IMR-90 (cell line): ENCODE measurements around the gene CYP4B1. TPM values are rescaled to one million over a fixed set of nuclear protein-coding genes. Genes with fewer than 3 reads are reported as not detected.
"Not testable (repeated sequence)": the region's sequence is repeated elsewhere in the genome, so short reads cannot be mapped to it uniquely, and the experiment has no call there.

Experiments used
- ATAC-seq: fragments of 200-7000 bp; cut with Tn5 transposase; 2 replicates; pipeline ENCODE4 v1.9.1; 2020; ENCODE audit warnings: low read depth, mild to moderate bottlenecking, moderate library complexity
- BruUV-seq: library from RNA; stranded (reverse); fragments of 400-500 nt; replicated peaks from 2 replicates; lab custom pipeline; 2021; lab: Mats Ljungman, UMichigan
- CTCF ChIA-PET: fragments of 300-600 bp; formaldehyde crosslinking; extraction: SDS; loops from one replicate; lab custom pipeline; 2021; ENCODE audit warnings: antibody characterized with exemption; lab: Yijun Ruan, JAX
- POLR2A ChIA-PET: fragments of 300-600 bp; sonication (Branson Sonifier 250); formaldehyde crosslinking; loops from one replicate; lab custom pipeline; 2022; ENCODE audit warnings: antibody characterized with exemption; ENCODE audit not compliant: unreplicated experiment; lab: Charles Lee
- DNase-seq: peaks from one replicate; pipeline ENCODE4 v3.0.0; 2013
- H2AFZ ChIP-seq: replicated peaks from 2 replicates; pipeline ENCODE3; 2013; ENCODE audit warnings: low read length, mild to moderate bottlenecking; ENCODE audit not compliant: poor library complexity
- H2AK5ac ChIP-seq: 2 replicates; pipeline ENCODE4 v1.6.1; 2013; ENCODE audit warnings: low read depth, low read length, inconsistent platforms
- H2AK9ac ChIP-seq: replicated peaks from 2 replicates; pipeline ENCODE3; 2013; ENCODE audit warnings: mild to moderate bottlenecking, low read depth, low read length, moderate library complexity; ENCODE audit not compliant: poor library complexity
- H2BK120ac ChIP-seq: 2 replicates; pipeline ENCODE4 v1.6.1; 2013; ENCODE audit warnings: low read depth, low read length, inconsistent platforms
- H2BK15ac ChIP-seq: 3 replicates; pipeline ENCODE4 v1.6.1; 2013; ENCODE audit warnings: low read depth, low read length, inconsistent platforms
- H2BK20ac ChIP-seq: 2 replicates; pipeline ENCODE4 v1.6.1; 2013; ENCODE audit warnings: low read depth, mild to moderate bottlenecking, inconsistent platforms, low read length, moderate library complexity
- H2BK5ac ChIP-seq: 2 replicates; pipeline ENCODE4 v1.6.1; 2013; ENCODE audit warnings: mild to moderate bottlenecking, low read depth, low read length, inconsistent platforms; ENCODE audit not compliant: poor library complexity, severe bottlenecking
- H3K14ac ChIP-seq: replicated peaks from 2 replicates; pipeline ENCODE4 v1.6.1; 2013; ENCODE audit warnings: low read depth, low read length, inconsistent platforms
- H3K18ac ChIP-seq: 2 replicates; pipeline ENCODE4 v1.6.1; 2013; ENCODE audit warnings: low read depth, low read length, control low read depth
- H3K23ac ChIP-seq: 2 replicates; pipeline ENCODE4 v1.6.1; 2013; ENCODE audit warnings: low read depth, low read length, inconsistent platforms
- H3K27ac ChIP-seq: 2 replicates; pipeline ENCODE4 v1.5.1; 2013; ENCODE audit warnings: mild to moderate bottlenecking, control low read depth, low read length; ENCODE audit not compliant: insufficient read depth
- H3K27me3 ChIP-seq: 2 replicates; pipeline ENCODE4 v1.6.1; 2013; ENCODE audit warnings: low read length; ENCODE audit not compliant: control insufficient read depth, insufficient read depth
- H3K36me3 ChIP-seq: 2 replicates; pipeline ENCODE4 v1.6.1; 2013; ENCODE audit warnings: low read length, mixed read lengths; ENCODE audit not compliant: control insufficient read depth, insufficient read depth
- H3K4ac ChIP-seq: 2 replicates; pipeline ENCODE4 v1.6.1; 2013; ENCODE audit warnings: low read depth, low read length, inconsistent platforms
- H3K4me1 ChIP-seq: 2 replicates; pipeline ENCODE4 v1.6.1; 2013; ENCODE audit warnings: low read length, mixed read lengths; ENCODE audit not compliant: control insufficient read depth, insufficient read depth
- H3K4me2 ChIP-seq: 2 replicates; pipeline ENCODE4 v1.6.1; 2013; ENCODE audit warnings: low read depth, mild to moderate bottlenecking, control low read depth, low read length, moderate library complexity
- H3K4me3 ChIP-seq: 2 replicates; pipeline ENCODE4 v1.5.1; 2013; ENCODE audit warnings: low read depth, mild to moderate bottlenecking, control low read depth, low read length, moderate library complexity; ENCODE audit not compliant: insufficient read depth
- H3K56ac ChIP-seq: 2 replicates; pipeline ENCODE4 v1.6.1; 2013; ENCODE audit warnings: low read length, inconsistent platforms; ENCODE audit not compliant: insufficient read depth; ENCODE audit errors: extremely low read depth
- H3K79me1 ChIP-seq, 2 experiments: 2 replicates each; pipeline ENCODE4 v1.6.1; 2013; ENCODE audit warnings: low read length in 2 of 2, inconsistent platforms in 1 of 2, low read depth in 1 of 2
- H3K9ac ChIP-seq: 2 replicates; pipeline ENCODE4 v1.6.1; 2013; ENCODE audit warnings: low read depth, low read length, control low read depth
- H3K9me1 ChIP-seq: 2 replicates; pipeline ENCODE4 v1.6.1; 2013; ENCODE audit warnings: low read length, inconsistent platforms; ENCODE audit not compliant: insufficient read depth
- H3K9me3 ChIP-seq: 2 replicates; pipeline ENCODE4 v1.6.1; 2013; ENCODE audit warnings: low read length; ENCODE audit not compliant: control insufficient read depth, insufficient read depth
- H4K20me1 ChIP-seq: 2 replicates; pipeline ENCODE4 v1.6.1; 2013; ENCODE audit warnings: low read length, inconsistent platforms; ENCODE audit not compliant: insufficient read depth
- H4K5ac ChIP-seq: 2 replicates; pipeline ENCODE4 v1.6.1; 2013; ENCODE audit warnings: mild to moderate bottlenecking, low read depth, low read length, control low read depth
- H4K8ac ChIP-seq, 2 experiments: 2 replicates each; pipeline ENCODE4 v1.6.1; 2013; ENCODE audit warnings: low read depth in 2 of 2, low read length in 2 of 2, control low read depth in 1 of 2, inconsistent platforms in 1 of 2
- H4K91ac ChIP-seq: 2 replicates; pipeline ENCODE4 v1.6.1; 2013; ENCODE audit warnings: low read depth, low read length, inconsistent platforms; ENCODE audit not compliant: insufficient read depth
- POLR2A ChIP-seq: IDR thresholded peaks from 2 replicates; pipeline ENCODE4 v1.6.1; 2012; ENCODE audit warnings: mild to moderate bottlenecking, low read depth, low read length
- WGBS, 2 experiments: methylation state at CpG; one replicate each; pipeline versions ENCODE4 v1.1.5 to v1.1.7; 2013; ENCODE audit warnings: missing lambda C conversion rate in 2 of 2; ENCODE audit not compliant: insufficient read length in 1 of 2; ENCODE audit errors: extremely low coverage in 2 of 2; 5-methylcytosine and 5-hydroxymethylcytosine counted together
- dilution Hi-C: fragments of 300-500 bp; cut with HindIII; formaldehyde crosslinking; loops from one replicate; pipeline ENCODE4 v1.14.3; 2018; ENCODE audit warnings: low sequenced_read_pairs; ENCODE audit not compliant: unreplicated experiment
- in situ Hi-C: fragments of 300-500 bp; cut with MboI; formaldehyde crosslinking; loops from 3 replicates; pipeline ENCODE4 v1.14.3; 2019; ENCODE audit warnings: low sequenced_read_pairs, inconsistent platforms, mixed read lengths
- intact Hi-C: fragments of 100-400 bp; cut with micrococcal nuclease; formaldehyde crosslinking; loops from 2 replicates; pipeline ENCODE4 v1.10.0; 2022
- polyA plus RNA-seq, 3 experiments: library from polyadenylated mRNA; depleted of rRNA; stranded (reverse); fragments of >200 nt; gene quantifications; 2 replicates each; pipeline ENCODE4 v1.2.3, GENCODE V29; 2012; ENCODE audit warnings: low replicate concordance in 1 of 3
- total RNA-seq: library from RNA; depleted of rRNA; stranded (reverse); fragments of >200 nt; gene quantifications from 2 replicates; pipeline ENCODE4 v1.2.3, GENCODE V29; 2012

CYP4B1 gene
- total and polyA plus RNA-seq, 2 of the 4 experiments (the other 2 are of a cell fraction) = not detected

- Histone ChIP-seq H3K4ac (no peak overlapping the region), H4K20me1 (no peaks in the 10 kb centered on the region), H2AFZ (no peak overlapping the region), H3K4me2 (no peak overlapping the region), H4K5ac (no peak overlapping the region), H3K9me3 (peaks cover 5% of the 10 kb centered on the region; the same call in 1 of the 2 replicates), H2BK20ac (no peak overlapping the region), H3K9ac (no peak overlapping the region), H3K9me1 (no peaks in the 10 kb centered on the region), H3K18ac (no peak overlapping the region), H3K27me3 (no peaks in the 10 kb centered on the region), H3K4me3 (no peak overlapping the region), H4K8ac (no peak overlapping the region), H2BK5ac (no peak overlapping the region), H3K56ac (no peak overlapping the region), H4K91ac (no peak overlapping the region), H2AK9ac (no peak overlapping the region), H2AK5ac (no peak overlapping the region), H2BK15ac (no peak overlapping the region), H2BK120ac (no peak overlapping the region), H3K36me3 (no peaks in the 10 kb centered on the region), H3K27ac (no peak overlapping the region), H3K23ac (no peak overlapping the region), H3K4me1 (no peaks in the 10 kb centered on the region), H3K14ac (no peak overlapping the region), H3K79me1 (no peaks in the 10 kb centered on the region)
- no CpG with 5 or more reads among the region's 1 CpG for WGBS, 2 experiments
- ATAC-seq (no peak), DNase-seq (no peak)
- no TSS peak for BruUV-seq
- POLR2A ChIA-PET = no interaction called here
- in situ Hi-C loops = no loop called here
- dilution Hi-C loops = no loop called here
- TF ChIP-seq POLR2A = no peak
- intact Hi-C loops = no loop called here
- CTCF ChIA-PET = no interaction called here
These were observed 14.2 kb upstream of the CYP4B1 start for GRCh38 chr1:46784666-46785065.

- H4K91ac ChIP-seq, dilution Hi-C loops, H2AK5ac ChIP-seq: not testable (repeated sequence)
These were observed 10.2 kb upstream of the CYP4B1 start for GRCh38 chr1:46788634-46789033.

More at GRCh38 chr1:46788634-46789033, 10.2 kb upstream of the CYP4B1 start:
- H3K23ac ChIP-seq, DNase-seq, H3K27ac ChIP-seq, H3K9ac ChIP-seq, H3K27me3 ChIP-seq, in situ Hi-C loops, POLR2A ChIA-PET, ATAC-seq, H2BK5ac ChIP-seq, H3K9me3 ChIP-seq, H4K5ac ChIP-seq, CTCF ChIA-PET, BruUV-seq, H2BK20ac ChIP-seq, H3K4me3 ChIP-seq, H2BK15ac ChIP-seq, H2BK120ac ChIP-seq, H3K18ac ChIP-seq, H2AFZ ChIP-seq, H4K20me1 ChIP-seq, H4K8ac ChIP-seq, H3K4ac ChIP-seq, H3K79me1 ChIP-seq, H3K56ac ChIP-seq, H3K14ac ChIP-seq, intact Hi-C loops, H3K4me1 ChIP-seq, H3K9me1 ChIP-seq, H2AK9ac ChIP-seq, H3K4me2 ChIP-seq, H3K36me3 ChIP-seq: not testable (repeated sequence)
- WGBS, 2 experiments = no CpG with 5 or more reads among the region's 4 CpGs
